ENCODE results near the gene STIM2. TPM values are rescaled to one million over a fixed set of nuclear protein-coding genes. Genes with fewer than 3 reads are reported as not detected.

The STIM2 gene
- total RNA-seq, 1 experiment from 2014 or later = 59.0 TPM

GRCh38 chr4:26862381-26862915 is 1.8 kb downstream of the STIM2 start:
- POLR2A ChIA-PET (ENCODE audit: low non-redundant PET) = no interaction called here
- Histone ChIP-seq H3K9me3 (ENCODE audit: low read depth, low read length, poor library complexity, severe bottlenecking) (no peaks in the 10 kb centered on the region), H3K27me3 (replicated peaks; ENCODE audit: insufficient read depth, low read depth, low read length, poor library complexity) (no peaks in the 10 kb centered on the region), H3K4me1 (ENCODE audit: insufficient read depth, low read length, poor library complexity, severe bottlenecking) (peaks cover 70% of the 10 kb centered on the region), H3K27ac (ENCODE audit: low read depth, low read length, poor library complexity, severe bottlenecking) (no peak overlapping the region), H3K36me3 (ENCODE audit: insufficient read depth, low read length, poor library complexity, severe bottlenecking) (no peaks in the 10 kb centered on the region), H3K4me3 (ENCODE audit: low read depth, low read length, poor library complexity, severe bottlenecking) (peak overlapping the region; percentile 85)
- intact Hi-C loops (cut with micrococcal nuclease; ENCODE audit: unreplicated experiment) = loop anchor here (5.0 to 10.0 kb wide), 2 partner anchors 75 to 138 kb away; no protein-coding TSS in a partner anchor
- CTCF ChIA-PET = interaction anchor here (0.7 kb wide), 1 partner anchor 25 kb away, joined by 3 read pairs; no protein-coding TSS in a partner anchor
- BruUV-seq (replicated peaks) = TSS peak; percentile 37
- TF ChIP-seq EZH2 (IDR thresholded peaks at IDR 0.05; ENCODE audit: borderline replicate concordance, low read depth, low read length, poor library complexity, severe bottlenecking) = no peak
- TF ChIP-seq CTCF (conservative IDR thresholded peaks at IDR 0.05; ENCODE audit: low read depth, low read length) = no peak
- DNase-seq (ENCODE audit: low spot score) = no peak

GRCh38 chr4:26863512-26863911 is 2.9 kb downstream of the STIM2 start:
- no peak for DNase-seq (ENCODE audit: low spot score)
- TF ChIP-seq EZH2 (IDR thresholded peaks at IDR 0.05; ENCODE audit: borderline replicate concordance, low read depth, low read length, poor library complexity, severe bottlenecking) = no peak
- TF ChIP-seq CTCF (conservative IDR thresholded peaks at IDR 0.05; ENCODE audit: low read depth, low read length) = no peak
- no peaks in the 10 kb centered on the region for H3K27me3 ChIP-seq (replicated peaks; ENCODE audit: insufficient read depth, low read depth, low read length, poor library complexity)
- intact Hi-C loops (cut with micrococcal nuclease; ENCODE audit: unreplicated experiment) = loop anchor here (5.0 to 10.0 kb wide), 2 partner anchors 76 to 139 kb away; no protein-coding TSS in a partner anchor
- H3K36me3 ChIP-seq (ENCODE audit: insufficient read depth, low read length, poor library complexity, severe bottlenecking) = no peaks in the 10 kb centered on the region
- no TSS peak for BruUV-seq (replicated peaks)
- H3K4me1 ChIP-seq (ENCODE audit: insufficient read depth, low read length, poor library complexity, severe bottlenecking) = peaks cover 78% of the 10 kb centered on the region
- POLR2A ChIA-PET (ENCODE audit: low non-redundant PET) = no interaction called here
- CTCF ChIA-PET = no interaction called here
- peak overlapping the region; percentile 85 for H3K4me3 ChIP-seq (ENCODE audit: low read depth, low read length, poor library complexity, severe bottlenecking)
- H3K9me3 ChIP-seq (ENCODE audit: low read depth, low read length, poor library complexity, severe bottlenecking) = no peaks in the 10 kb centered on the region
- H3K27ac ChIP-seq (ENCODE audit: low read depth, low read length, poor library complexity, severe bottlenecking) = no peak overlapping the region

- TF ChIP-seq CTCF (conservative IDR thresholded peaks at IDR 0.05; ENCODE audit: low read depth, low read length) (no peak), EZH2 (IDR thresholded peaks at IDR 0.05; ENCODE audit: borderline replicate concordance, low read depth, low read length, poor library complexity, severe bottlenecking) (no peak)
- DNase-seq (ENCODE audit: low spot score) = no peak
- Histone ChIP-seq H3K27ac (ENCODE audit: low read depth, low read length, poor library complexity, severe bottlenecking) (peak overlapping the region; percentile 8), H3K9me3 (ENCODE audit: low read depth, low read length, poor library complexity, severe bottlenecking) (no peaks in the 10 kb centered on the region), H3K36me3 (ENCODE audit: insufficient read depth, low read length, poor library complexity, severe bottlenecking) (no peaks in the 10 kb centered on the region), H3K27me3 (replicated peaks; ENCODE audit: insufficient read depth, low read depth, low read length, poor library complexity) (no peaks in the 10 kb centered on the region), H3K4me1 (ENCODE audit: insufficient read depth, low read length, poor library complexity, severe bottlenecking) (peaks cover 77% of the 10 kb centered on the region), H3K4me3 (ENCODE audit: low read depth, low read length, poor library complexity, severe bottlenecking) (no peak overlapping the region)
- intact Hi-C loops (cut with micrococcal nuclease; ENCODE audit: unreplicated experiment) = loop anchor here (5.0 to 10.0 kb wide), 2 partner anchors 78 to 140 kb away; no protein-coding TSS in a partner anchor
- POLR2A ChIA-PET (ENCODE audit: low non-redundant PET) = no interaction called here
- CTCF ChIA-PET = no interaction called here
- BruUV-seq (replicated peaks) = no TSS peak
These were observed 4.3 kb downstream of the STIM2 start for GRCh38 chr4:26864899-26865298.
